B cell (primary cell): Measurements from ENCODE around the gene SLC35G6. TPM values are rescaled to one million over a fixed set of nuclear protein-coding genes. Genes with fewer than 3 reads are reported as not detected.

ENCODE experiments used
- ATAC-seq: fragments of 200-7000 bp; cut with Tn5 transposase; one replicate; pipeline ENCODE4 v1.10.0; 2021; ENCODE audit warnings: low read depth, mild to moderate bottlenecking, moderate number of reproducible peaks, moderate library complexity
- CTCF ChIA-PET: fragments of 350-600 bp; sonication (Branson Sonifier 250); formaldehyde crosslinking; loops from one replicate; lab custom pipeline; 2021; ENCODE audit warnings: antibody characterized with exemption, inconsistent platforms; lab: Charles Lee
- POLR2A ChIA-PET: fragments of 350-600 bp; sonication (Branson Sonifier 250); formaldehyde crosslinking; loops from one replicate; lab custom pipeline; 2021; ENCODE audit warnings: antibody characterized with exemption; lab: Charles Lee
- DNase-seq: peaks from one replicate; pipeline ENCODE4 v3.0.0; 2013
- H2AFZ ChIP-seq: 2 replicates; pipeline ENCODE4 v1.6.1; 2012; ENCODE audit warnings: mild to moderate bottlenecking, low read depth, low read length; ENCODE audit not compliant: insufficient read depth, poor library complexity, severe bottlenecking
- H3K27ac ChIP-seq, 2 donors: 1 replicate in 1 of 2; 2 replicates in 1 of 2; pipeline ENCODE4 v1.5.1; 2012 to 2013; ENCODE audit warnings: low read length in 2 of 2, mild to moderate bottlenecking in 2 of 2, moderate library complexity in 1 of 2
- H3K27me3 ChIP-seq, 4 experiments: fragments of 200-600 bp in 1 of 4; sonication (generic) in 1 of 4; replicated peaks in 1 of 4; 1 replicate in 2 of 4; 2 replicates in 2 of 4; pipeline versions ENCODE4 v1.6.1 to v1.7.0; 2013 to 2016; ENCODE audit warnings: low read length in 3 of 4, mild to moderate bottlenecking in 2 of 4, mixed read lengths in 1 of 4, moderate library complexity in 1 of 4; ENCODE audit not compliant: insufficient read depth in 4 of 4, control insufficient read depth in 3 of 4; ENCODE audit errors: control extremely low read depth in 1 of 4
- H3K36me3 ChIP-seq, 2 experiments: replicated peaks in 1 of 2; 1 replicate in 1 of 2; 2 replicates in 1 of 2; pipeline versions ENCODE4 v1.6.1 to v1.7.1; 2013; ENCODE audit warnings: low read length in 1 of 2; ENCODE audit not compliant: insufficient read depth in 2 of 2, control insufficient read depth in 1 of 2; ENCODE audit errors: control extremely low read depth in 1 of 2, extremely low read depth in 1 of 2
- H3K4me1 ChIP-seq, 2 donors: fragments of 200-600 bp in 1 of 2; sonication (generic) in 1 of 2; 1 replicate in 1 of 2; 2 replicates in 1 of 2; pipeline versions ENCODE4 v1.5.1 to v1.6.1; 2013 to 2017; ENCODE audit warnings: low read length in 2 of 2; ENCODE audit not compliant: control insufficient read depth in 2 of 2, insufficient read depth in 2 of 2
- H3K4me2 ChIP-seq: replicated peaks from 2 replicates; pipeline ENCODE3; 2012; ENCODE audit warnings: mild to moderate bottlenecking, low read depth, low read length; ENCODE audit not compliant: poor library complexity, severe bottlenecking
- H3K4me3 ChIP-seq, 5 experiments: fragments of 200-600 bp in 1 of 5; sonication (generic) in 1 of 5; 1 replicate in 3 of 5; 2 replicates in 2 of 5; pipeline versions ENCODE4 v1.5.1 to v1.7.0; 2011 to 2016; ENCODE audit warnings: low read length in 4 of 5, mild to moderate bottlenecking in 4 of 5, low read depth in 2 of 5, control low read depth in 1 of 5, moderate library complexity in 1 of 5; ENCODE audit not compliant: insufficient read depth in 1 of 5; ENCODE audit errors: control extremely low read depth in 1 of 5, extremely low read depth in 1 of 5
- H3K79me2 ChIP-seq: fragments of 200-600 bp; sonication (generic); one replicate; pipeline ENCODE4 v1.6.0; 2016; ENCODE audit warnings: low read length; ENCODE audit not compliant: control insufficient read depth, insufficient read depth
- H3K9ac ChIP-seq: fragments of 200-600 bp; sonication (generic); 2 replicates; pipeline ENCODE4 v1.6.1; 2017; ENCODE audit warnings: mild to moderate bottlenecking, low read length, moderate library complexity
- H3K9me3 ChIP-seq, 3 donors: one replicate each; pipeline versions ENCODE4 v1.6.1 to v1.7.1; 2013; ENCODE audit warnings: low read length in 2 of 3; ENCODE audit not compliant: control insufficient read depth in 2 of 3, insufficient read depth in 1 of 3; ENCODE audit errors: control extremely low read depth in 1 of 3
- H4K20me1 ChIP-seq: 2 replicates; pipeline ENCODE4 v1.6.0; 2012; ENCODE audit warnings: mild to moderate bottlenecking, low read length; ENCODE audit not compliant: insufficient read depth, control insufficient read depth, poor library complexity, severe bottlenecking
- H3K27ac Mint-ChIP-seq: one replicate; pipeline ENCODE4 v1.8.0; 2021; ENCODE audit warnings: mixed read lengths
- H3K27me3 Mint-ChIP-seq: one replicate; pipeline ENCODE4 v1.8.0; 2021; ENCODE audit warnings: mixed read lengths
- H3K4me1 Mint-ChIP-seq: one replicate; pipeline ENCODE4 v1.8.0; 2021; ENCODE audit warnings: mixed read lengths
- H3K4me3 Mint-ChIP-seq: one replicate; pipeline ENCODE4 v1.8.0; 2021; ENCODE audit warnings: mixed read lengths
- H3K9me3 Mint-ChIP-seq: one replicate; pipeline ENCODE4 v1.8.0; 2022; ENCODE audit warnings: mixed read lengths; ENCODE audit not compliant: insufficient read depth
- CTCF ChIP-seq: fragments of 200-600 bp; IDR thresholded peaks from one replicate; pipeline ENCODE4 v1.8.0; 2022; ENCODE audit warnings: antibody characterized with exemption, mild to moderate bottlenecking
- EZH2 ChIP-seq: IDR thresholded peaks from 2 replicates; pipeline ENCODE4 v1.6.1; 2012; ENCODE audit warnings: borderline replicate concordance, low read depth, mild to moderate bottlenecking, moderate library complexity, low read length; ENCODE audit not compliant: insufficient read depth, poor library complexity, severe bottlenecking
- WGBS: methylation state at CpG from one replicate; pipeline ENCODE4 v1.1.5; 2013; ENCODE audit warnings: missing lambda C conversion rate; ENCODE audit not compliant: insufficient coverage; 5-methylcytosine and 5-hydroxymethylcytosine counted together
- intact Hi-C: fragments of 100-400 bp; cut with micrococcal nuclease; formaldehyde crosslinking; loops from one replicate; pipeline ENCODE4 v1.10.0; 2022
- polyA plus RNA-seq: library from polyadenylated mRNA; depleted of rRNA; stranded (reverse); fragments of >200 nt; gene quantifications from 2 replicates; pipeline ENCODE4 v1.2.3, GENCODE V29; 2012
- total RNA-seq, 2 donors: library from RNA; stranded (reverse); fragments of 120-200 nt in 1 of 2; gene quantifications; 1 replicate in 1 of 2; 2 replicates in 1 of 2; pipeline versions ENCODE4 v1.2.3 to v1.2.4, GENCODE V29; 2013 to 2022

SLC35G6 gene
- total and polyA plus RNA-seq, 2 donors (not counting 1 experiment from before 2014, with no cell fraction given): 0.04 to 0.30 TPM

- Mint-ChIP-seq H3K4me1 (peaks cover 26% of the 10 kb centered on the region), H3K9me3 (no peaks in the 10 kb centered on the region), H3K4me3 (no peak overlapping the region), H3K27me3 (no peaks in the 10 kb centered on the region), H3K27ac (peak overlapping the region; percentile 61)
- ATAC-seq: no peak
- Histone ChIP-seq H3K4me2 (peak overlapping the region; percentile 11), H4K20me1 (peaks cover 46% of the 10 kb centered on the region), H3K4me3 (no peak overlapping the region), H3K27me3 (no peaks in the 10 kb centered on the region), H3K4me1 (peaks cover 8 to 21% of the 10 kb centered on the region in 2 donors), H3K36me3 (peaks cover 0 to 28% of the 10 kb centered on the region in 2 experiments), H3K9me3 (no peaks in the 10 kb centered on the region), H3K9ac (no peak overlapping the region), H3K27ac (no peak overlapping the region), H3K79me2 (peaks cover 41% of the 10 kb centered on the region), H2AFZ (no peak overlapping the region)
- ChIA-PET CTCF (interaction anchor here (0.7 kb wide), 1 partner anchor 19 kb away, joined by 3 read pairs; no protein-coding TSS in a partner anchor), POLR2A (no interaction called here)
- no peak for TF ChIP-seq CTCF
- TF ChIP-seq EZH2: no peak
- 89% methylated on average over 3 of the region's 3 CpGs for WGBS
- DNase-seq: no peak
- intact Hi-C loops: no loop called here
These were observed 13.7 kb upstream of the SLC35G6 start for GRCh38 chr17:7467498-7467897.

- Histone ChIP-seq H3K4me1 (peaks cover 8 to 21% of the 10 kb centered on the region in 2 donors), H3K27ac (no peak overlapping the region), H3K36me3 (peaks cover 0 to 23% of the 10 kb centered on the region in 2 experiments), H3K9ac (no peak overlapping the region), H3K4me2 (no peak overlapping the region), H3K9me3 (no peaks in the 10 kb centered on the region), H2AFZ (no peak overlapping the region), H3K4me3 (no peak overlapping the region), H3K27me3 (no peaks in the 10 kb centered on the region), H3K79me2 (peaks cover 45% of the 10 kb centered on the region), H4K20me1 (peaks cover 51% of the 10 kb centered on the region)
- TF ChIP-seq EZH2: no peak
- no peak for TF ChIP-seq CTCF
- Mint-ChIP-seq H3K9me3 (no peaks in the 10 kb centered on the region), H3K4me1 (peaks cover 27% of the 10 kb centered on the region), H3K27me3 (no peaks in the 10 kb centered on the region), H3K27ac (no peak overlapping the region), H3K4me3 (no peak overlapping the region)
- 92% methylated on average over 9 of the region's 11 CpGs for WGBS
- ChIA-PET POLR2A (no interaction called here), CTCF (interaction anchor here (0.7 kb wide), 1 partner anchor 18 kb away, joined by 3 read pairs; no protein-coding TSS in a partner anchor)
- ATAC-seq (no peak), DNase-seq (no peak)
- intact Hi-C loops: no loop called here
These were observed 13.0 kb upstream of the SLC35G6 start for GRCh38 chr17:7468290-7468689.
